ENCODE results near the gene PKHD1.
A peak's percentile ranks its signal among the peaks of the same experiment; 100 is the strongest.

The PKHD1 gene

GRCh38 chr6:52087498-52087999 is at the start of gene PKHD1:
TSS of gene PKHD1 (minus strand) at chr6:52087613. CDS start at chr6:52084933, 2,680 bp downstream.
- DNase-seq (ENCODE audit: low read depth), result peak; percentile 18
- peak; percentile 39 for TF ChIP-seq CTCF (conservative IDR thresholded peaks at IDR 0.05; ENCODE audit: control insufficient read depth, insufficient read depth, low read depth, low read length)
- H3K4me3 ChIP-seq (ENCODE audit: control insufficient read depth, low read depth, low read length), result no peak within 1 kb of the TSS

- no peak for DNase-seq (ENCODE audit: low read depth)
- H3K4me3 ChIP-seq (ENCODE audit: control insufficient read depth, low read depth, low read length), result no peak overlapping the region
- TF ChIP-seq CTCF (conservative IDR thresholded peaks at IDR 0.05; ENCODE audit: control insufficient read depth, insufficient read depth, low read depth, low read length), result no peak
Measured at GRCh38 chr6:52136934-52137467, 49.6 kb upstream of the PKHD1 start.

GRCh38 chr6:52136055-52136454 is 48.6 kb upstream of the PKHD1 start:
- no peak for TF ChIP-seq CTCF (conservative IDR thresholded peaks at IDR 0.05; ENCODE audit: control insufficient read depth, insufficient read depth, low read depth, low read length)
- H3K4me3 ChIP-seq (ENCODE audit: control insufficient read depth, low read depth, low read length), result no peak overlapping the region
- DNase-seq (ENCODE audit: low read depth), result no peak

GRCh38 chr6:52135217-52135616 is 47.8 kb upstream of the PKHD1 start:
- no peak for DNase-seq (ENCODE audit: low read depth)
- no peak for TF ChIP-seq CTCF (conservative IDR thresholded peaks at IDR 0.05; ENCODE audit: control insufficient read depth, insufficient read depth, low read depth, low read length)
- H3K4me3 ChIP-seq (ENCODE audit: control insufficient read depth, low read depth, low read length), result no peak overlapping the region

GRCh38 chr6:52134011-52134410 is 46.6 kb upstream of the PKHD1 start:
- DNase-seq (ENCODE audit: low read depth), result no peak
- H3K4me3 ChIP-seq (ENCODE audit: control insufficient read depth, low read depth, low read length), result no peak overlapping the region
- no peak for TF ChIP-seq CTCF (conservative IDR thresholded peaks at IDR 0.05; ENCODE audit: control insufficient read depth, insufficient read depth, low read depth, low read length)

GRCh38 chr6:52133324-52133723 is 45.9 kb upstream of the PKHD1 start:
- no peak for TF ChIP-seq CTCF (conservative IDR thresholded peaks at IDR 0.05; ENCODE audit: control insufficient read depth, insufficient read depth, low read depth, low read length)
- DNase-seq (ENCODE audit: low read depth), result no peak
- H3K4me3 ChIP-seq (ENCODE audit: control insufficient read depth, low read depth, low read length), result no peak overlapping the region

- no peak for TF ChIP-seq CTCF (conservative IDR thresholded peaks at IDR 0.05; ENCODE audit: control insufficient read depth, insufficient read depth, low read depth, low read length)
- DNase-seq (ENCODE audit: low read depth), result no peak
- H3K4me3 ChIP-seq (ENCODE audit: control insufficient read depth, low read depth, low read length), result no peak overlapping the region
Measured at GRCh38 chr6:52132292-52132691, 44.9 kb upstream of the PKHD1 start.

Measured in fibroblast of mammary gland (primary cell).